ENCODE measurements around the gene LSM10. TPM values are rescaled to one million over a fixed set of nuclear protein-coding genes. Genes with fewer than 3 reads are reported as not detected.

The LSM10 gene
- total and polyA plus RNA-seq, 9 of the 15 experiments (the other 6 are each of a cell fraction or from before 2014, with no cell fraction given), result 13.2 to 146 (median 68.9) TPM

DNA sequence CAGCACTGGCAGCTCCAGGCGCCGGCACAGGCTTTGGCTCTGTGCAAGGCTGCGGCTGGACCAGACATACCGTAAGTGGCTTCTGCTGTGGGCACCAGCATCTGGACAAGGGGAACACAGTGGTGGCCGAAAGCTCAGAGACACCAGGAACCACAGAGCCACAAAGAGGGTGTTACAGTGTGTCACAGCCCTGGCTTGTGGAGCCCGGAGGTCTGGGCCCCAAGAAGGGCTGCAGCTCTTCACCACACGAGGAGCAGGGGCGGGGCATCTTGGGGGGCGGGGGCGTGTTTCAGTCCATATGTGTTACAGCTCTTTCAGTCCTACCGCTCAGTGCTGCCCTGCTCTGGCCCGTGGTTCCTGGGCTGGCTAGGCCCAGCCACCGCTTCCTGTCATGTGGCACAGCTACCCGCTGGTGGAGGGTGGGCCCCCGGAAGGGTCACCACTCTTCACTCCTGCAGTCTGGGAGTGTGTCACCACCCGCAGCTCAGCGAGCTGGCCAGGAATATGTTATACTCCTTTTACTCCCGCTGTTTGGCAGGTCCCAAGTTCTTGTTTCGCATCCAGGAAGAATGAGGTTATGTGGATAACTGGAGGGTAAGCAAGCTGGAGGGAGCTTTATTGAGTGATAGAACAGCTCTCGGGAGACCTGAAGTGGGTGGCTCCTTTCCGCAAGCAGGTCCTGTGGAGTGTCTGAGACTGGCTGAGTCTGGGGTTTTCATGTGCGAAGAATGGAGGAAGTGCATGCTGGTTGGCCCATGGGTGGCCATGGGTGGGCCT is 3.3 kb upstream of the LSM10 start (continued):
- TF ChIP-seq FOS (IDR thresholded peaks at IDR 0.05; ENCODE audit: extremely low read depth, insufficient read length), result no peak
- no peak for TF ChIP-seq HEY1 (CRISPR knock-in tag; IDR thresholded peaks at IDR 0.05; ENCODE audit: borderline replicate concordance)
- TF ChIP-seq MEIS2 (IDR thresholded peaks at IDR 0.05; ENCODE audit: partially characterized antibody), result no peak
- TF ChIP-seq, protein P1, sequence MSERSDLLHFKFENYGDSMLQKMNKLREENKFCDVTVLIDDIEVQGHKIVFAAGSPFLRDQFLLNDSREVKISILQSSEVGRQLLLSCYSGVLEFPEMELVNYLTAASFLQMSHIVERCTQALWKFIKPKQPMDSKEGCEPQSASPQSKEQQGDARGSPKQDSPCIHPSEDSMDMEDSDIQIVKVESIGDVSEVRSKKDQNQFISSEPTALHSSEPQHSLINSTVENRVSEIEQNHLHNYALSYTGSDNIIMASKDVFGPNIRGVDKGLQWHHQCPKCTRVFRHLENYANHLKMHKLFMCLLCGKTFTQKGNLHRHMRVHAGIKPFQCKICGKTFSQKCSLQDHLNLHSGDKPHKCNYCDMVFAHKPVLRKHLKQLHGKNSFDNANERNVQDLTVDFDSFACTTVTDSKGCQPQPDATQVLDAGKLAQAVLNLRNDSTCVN (CRISPR knock-in tag; IDR thresholded peaks at IDR 0.05), result no peak
- TF ChIP-seq PCBP2 (IDR thresholded peaks at IDR 0.05; ENCODE audit: low read depth, low read length, poor library complexity, severe bottlenecking), result no peak
- no peak for TF ChIP-seq ZNF217 (CRISPR knock-in tag; IDR thresholded peaks at IDR 0.05)
- TF ChIP-seq TAF9B (IDR thresholded peaks at IDR 0.05; ENCODE audit: partially characterized antibody), result peak; percentile 62
- peak; percentile 49; the same call in 1 of the 2 replicates for TF ChIP-seq XRCC5 (IDR thresholded peaks at IDR 0.05; ENCODE audit: low read depth, low read length)
- no peak for TF ChIP-seq RB1 (IDR thresholded peaks at IDR 0.05; ENCODE audit: low read depth)
- 0 out of 2 replicates have a peak, but pooled peaks have one; percentile 6 for TF ChIP-seq BHLHE40 (IDR thresholded peaks at IDR 0.05; ENCODE audit: low read length)
- TF ChIP-seq PML (IDR thresholded peaks at IDR 0.05; ENCODE audit: low read length), result peak; percentile 63; the same call in 1 of the 2 replicates
- TF ChIP-seq, protein P2, sequence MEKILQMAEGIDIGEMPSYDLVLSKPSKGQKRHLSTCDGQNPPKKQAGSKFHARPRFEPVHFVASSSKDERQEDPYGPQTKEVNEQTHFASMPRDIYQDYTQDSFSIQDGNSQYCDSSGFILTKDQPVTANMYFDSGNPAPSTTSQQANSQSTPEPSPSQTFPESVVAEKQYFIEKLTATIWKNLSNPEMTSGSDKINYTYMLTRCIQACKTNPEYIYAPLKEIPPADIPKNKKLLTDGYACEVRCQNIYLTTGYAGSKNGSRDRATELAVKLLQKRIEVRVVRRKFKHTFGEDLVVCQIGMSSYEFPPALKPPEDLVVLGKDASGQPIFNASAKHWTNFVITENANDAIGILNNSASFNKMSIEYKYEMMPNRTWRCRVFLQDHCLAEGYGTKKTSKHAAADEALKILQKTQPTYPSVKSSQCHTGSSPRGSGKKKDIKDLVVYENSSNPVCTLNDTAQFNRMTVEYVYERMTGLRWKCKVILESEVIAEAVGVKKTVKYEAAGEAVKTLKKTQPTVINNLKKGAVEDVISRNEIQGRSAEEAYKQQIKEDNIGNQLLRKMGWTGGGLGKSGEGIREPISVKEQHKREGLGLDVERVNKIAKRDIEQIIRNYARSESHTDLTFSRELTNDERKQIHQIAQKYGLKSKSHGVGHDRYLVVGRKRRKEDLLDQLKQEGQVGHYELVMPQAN (IDR thresholded peaks at IDR 0.05; ENCODE audit: borderline replicate concordance), result peak; percentile 66; the same call in 1 of the 2 replicates
- no peak for TF ChIP-seq NCOA4 (IDR thresholded peaks at IDR 0.05; ENCODE audit: partially characterized antibody)
- no peak for TF ChIP-seq NFYB (IDR thresholded peaks at IDR 0.05; ENCODE audit: extremely low read depth, insufficient read length)
- no peak for TF ChIP-seq ILF3 (IDR thresholded peaks at IDR 0.05; ENCODE audit: borderline replicate concordance)
- no peak for TF ChIP-seq EHMT2 (IDR thresholded peaks at IDR 0.05)
- TF ChIP-seq, protein P3, sequence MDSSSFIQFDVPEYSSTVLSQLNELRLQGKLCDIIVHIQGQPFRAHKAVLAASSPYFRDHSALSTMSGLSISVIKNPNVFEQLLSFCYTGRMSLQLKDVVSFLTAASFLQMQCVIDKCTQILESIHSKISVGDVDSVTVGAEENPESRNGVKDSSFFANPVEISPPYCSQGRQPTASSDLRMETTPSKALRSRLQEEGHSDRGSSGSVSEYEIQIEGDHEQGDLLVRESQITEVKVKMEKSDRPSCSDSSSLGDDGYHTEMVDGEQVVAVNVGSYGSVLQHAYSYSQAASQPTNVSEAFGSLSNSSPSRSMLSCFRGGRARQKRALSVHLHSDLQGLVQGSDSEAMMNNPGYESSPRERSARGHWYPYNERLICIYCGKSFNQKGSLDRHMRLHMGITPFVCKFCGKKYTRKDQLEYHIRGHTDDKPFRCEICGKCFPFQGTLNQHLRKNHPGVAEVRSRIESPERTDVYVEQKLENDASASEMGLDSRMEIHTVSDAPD (CRISPR knock-in tag; IDR thresholded peaks at IDR 0.05), result no peak
- TF ChIP-seq ZNF12 (CRISPR knock-in tag; IDR thresholded peaks at IDR 0.05), result no peak
- peak; percentile 67; the same call in 1 of the 2 replicates for TF ChIP-seq MTA3 (IDR thresholded peaks at IDR 0.05; ENCODE audit: borderline replicate concordance)
- TF ChIP-seq SMARCB1 (IDR thresholded peaks at IDR 0.05; ENCODE audit: insufficient read length, low read depth), result no peak
- no peak for TF ChIP-seq FOXA3 (CRISPR knock-in tag; conservative IDR thresholded peaks at IDR 0.05 in 1 of 2, IDR thresholded peaks at IDR 0.05 in 1 of 2)
- peak in 2 of 3 experiments; percentile 45 to 50 for TF ChIP-seq YY1 (IDR thresholded peaks at IDR 0.05; ENCODE audit: borderline replicate concordance in 1 of 3, control insufficient read depth in 1 of 3, extremely low read depth in 1 of 3, insufficient read depth in 3 of 3, insufficient read length in 1 of 3, insufficient replicate concordance in 2 of 3, low read depth in 1 of 3, low read length in 2 of 3)
- no peak for TF ChIP-seq TBL1XR1 (IDR thresholded peaks at IDR 0.05; ENCODE audit: low read length in 2 of 2)

All from K562 (cell line).